K562 (cell line): ENCODE results near the gene TALDO1. TPM values are rescaled to one million over a fixed set of nuclear protein-coding genes. Genes with fewer than 3 reads are reported as not detected.
A peak's percentile ranks its signal among the peaks of the same experiment; 100 is the strongest.

Source experiments
- ATAC-seq: fragments of 200-7000 bp; cut with Tn5 transposase; 3 replicates; pipeline ENCODE4 v1.9.1; 2020; ENCODE audit warnings: moderate library complexity
- BruUV-seq: library from RNA; stranded (reverse); fragments of 400-500 nt; replicated peaks from 2 replicates; lab custom pipeline; 2021; lab: Mats Ljungman, UMichigan
- CTCF ChIA-PET: fragments of 300-600 bp; formaldehyde crosslinking; extraction: SDS; loops from one replicate; lab custom pipeline; 2021; ENCODE audit warnings: low intra/inter-chr PET ratio; lab: Yijun Ruan, JAX
- POLR2A ChIA-PET: fragments of 300-600, 350-650 bp; sonication (Branson Sonifier 250); formaldehyde crosslinking; extraction: SDS; loops from one replicate; lab custom pipeline; 2021; ENCODE audit warnings: antibody characterized with exemption, inconsistent platforms; lab: Yijun Ruan, JAX
- DNase-seq, 4 experiments: peaks; one replicate each; pipeline versions ENCODE4 v3.0.0 to v3.0.0-alpha.2; 2011 to 2018; ENCODE audit warnings: low spot score in 3 of 4, mixed read lengths in 3 of 4; ENCODE audit errors: extremely low read depth in 1 of 4
- FAIRE-seq: peaks from 2 replicates; lab custom pipeline; 2011; peaks lifted over from hg19 to GRCh38; lab: Jason Lieb, UNC
- H2AFZ ChIP-seq: 2 replicates; pipeline ENCODE4 v1.6.0; 2011; ENCODE audit warnings: low read depth, low read length, control low read depth, inconsistent platforms
- H3K27ac ChIP-seq: fragments of 200-600 bp; 3 replicates; pipeline ENCODE4 v1.8.0; 2011; ENCODE audit warnings: low read depth, mild to moderate bottlenecking, control low read depth, inconsistent platforms, low read length, moderate library complexity, mixed read lengths; ENCODE audit errors: extremely low read depth
- H3K27me3 ChIP-seq, 2 experiments: fragments of 300-600 bp in 1 of 2; 2 replicates in 1 of 2; 3 replicates in 1 of 2; pipeline versions ENCODE4 v1.6.0 to v1.8.0; 2011; ENCODE audit warnings: inconsistent platforms in 2 of 2, low read length in 2 of 2, mild to moderate bottlenecking in 1 of 2, mixed read lengths in 1 of 2, moderate library complexity in 1 of 2; ENCODE audit not compliant: control insufficient read depth in 2 of 2, insufficient read depth in 2 of 2
- H3K36me3 ChIP-seq: fragments of 300-600 bp; 3 replicates; pipeline ENCODE4 v1.8.0; 2011; ENCODE audit warnings: mild to moderate bottlenecking, low read length, inconsistent platforms; ENCODE audit not compliant: control insufficient read depth, insufficient read depth
- H3K4me1 ChIP-seq, 2 experiments: fragments of 200-600 bp in 1 of 2; replicated peaks in 1 of 2; 2 replicates in 1 of 2; 3 replicates in 1 of 2; pipeline versions ENCODE4 v1.5.1 to v1.8.0; 2011; ENCODE audit warnings: inconsistent platforms in 2 of 2, low read length in 2 of 2, mild to moderate bottlenecking in 1 of 2, mixed read lengths in 1 of 2, moderate library complexity in 1 of 2; ENCODE audit not compliant: control insufficient read depth in 2 of 2, insufficient read depth in 2 of 2
- H3K4me2 ChIP-seq: 2 replicates; pipeline ENCODE4 v1.6.1; 2011; ENCODE audit warnings: low read length, control low read depth, inconsistent platforms, mixed read lengths; ENCODE audit not compliant: insufficient read depth
- H3K4me3 ChIP-seq: fragments of 200-600 bp; sonication (generic), shearing (Covaris generic); 2 replicates; pipeline ENCODE4 v1.5.1; 2016; ENCODE audit warnings: control low read depth, inconsistent platforms
- H3K79me2 ChIP-seq: fragments of 200-600 bp; 3 replicates; pipeline ENCODE4 v1.8.0; 2011; ENCODE audit warnings: low read length, inconsistent platforms; ENCODE audit not compliant: control insufficient read depth, insufficient read depth
- H3K9ac ChIP-seq, 2 experiments: 2 replicates each; pipeline versions ENCODE4 v1.6.0 to v1.6.1; 2011; ENCODE audit warnings: low read depth in 2 of 2, low read length in 2 of 2, control low read depth in 1 of 2, inconsistent platforms in 1 of 2, mild to moderate bottlenecking in 1 of 2, mixed read lengths in 1 of 2; ENCODE audit not compliant: insufficient read depth in 1 of 2
- H3K9me1 ChIP-seq: one replicate; pipeline ENCODE4 v1.6.0; 2011; ENCODE audit warnings: inconsistent platforms, mild to moderate bottlenecking, low read length, moderate library complexity; ENCODE audit not compliant: control insufficient read depth, insufficient read depth
- H3K9me3 ChIP-seq: replicated peaks from 2 replicates; pipeline ENCODE4 v1.5.1; 2011; ENCODE audit warnings: low read depth, low read length, inconsistent platforms; ENCODE audit not compliant: control insufficient read depth, insufficient read depth
- H4K20me1 ChIP-seq: replicated peaks from 2 replicates; pipeline ENCODE4 v1.6.1; 2011; ENCODE audit warnings: low read length, inconsistent platforms, mixed read lengths; ENCODE audit not compliant: control insufficient read depth, insufficient read depth
- BRD9 ChIP-seq: fragments of 450-650 bp; IDR thresholded peaks from 2 replicates; pipeline ENCODE4 v1.6.1; 2018; ENCODE audit warnings: low read depth; ENCODE audit not compliant: partially characterized antibody
- CTBP1 ChIP-seq: fragments of 450-650 bp; IDR thresholded peaks from 2 replicates; pipeline ENCODE4 v1.6.1; 2016; ENCODE audit warnings: borderline replicate concordance
- KDM4B ChIP-seq, 2 experiments: fragments of 450-650 bp in 1 of 2; sonication (generic) in 1 of 2; IDR thresholded peaks; 2 replicates each; pipeline ENCODE4 v1.6.1; 2016 to 2017; ENCODE audit warnings: borderline replicate concordance in 2 of 2, antibody characterized with exemption in 1 of 2, low read depth in 1 of 2, mild to moderate bottlenecking in 1 of 2
- SMAD4 ChIP-seq: fragments of 250-450 bp; sonication (Bioruptor Pico); conservative IDR thresholded peaks from 2 replicates; pipeline ENCODE4 v1.8.0; 2021; ENCODE audit warnings: inconsistent platforms, mild to moderate bottlenecking, moderate library complexity
- SRSF3 ChIP-seq: fragments of 200-400 bp; formaldehyde crosslinking; IDR thresholded peaks from 2 replicates; pipeline ENCODE4 v1.6.1; 2016; ENCODE audit warnings: mild to moderate bottlenecking, low read length, moderate library complexity; ENCODE audit not compliant: insufficient read depth
- TOE1 ChIP-seq, 2 experiments: fragments of 450-650 bp in 1 of 2; sonication (generic) in 1 of 2; formaldehyde crosslinking in 1 of 2; IDR thresholded peaks; 2 replicates each; pipeline versions ENCODE4 v1.7.1 to v1.8.0; 2016 to 2022; ENCODE audit warnings: borderline replicate concordance in 2 of 2, mild to moderate bottlenecking in 2 of 2, antibody characterized with exemption in 1 of 2, inconsistent platforms in 1 of 2, low read depth in 1 of 2, missing genetic modification reagents in 1 of 2, moderate library complexity in 1 of 2
- ZNF253 ChIP-seq: fragments of 250-450 bp; sonication (Bioruptor Pico); conservative IDR thresholded peaks from 2 replicates; pipeline ENCODE4 v1.6.1; 2021; ENCODE audit warnings: mild to moderate bottlenecking
- WGBS: fragments of 100-300 bp; shearing (Covaris generic); methylation state at CpG from one replicate; pipeline ENCODE4 v1.1.6; 2016; ENCODE audit warnings: low coverage, mixed read lengths; ENCODE audit not compliant: insufficient coverage; ENCODE audit errors: missing lambda C conversion rate; 5-methylcytosine and 5-hydroxymethylcytosine counted together
- in situ Hi-C: fragments of 300-500 bp; cut with MboI; formaldehyde crosslinking; loops from 4 replicates; pipeline ENCODE4 v1.15.0; 2018; ENCODE audit warnings: inconsistent platforms, mixed read lengths
- intact Hi-C: fragments of 100-400 bp; cut with micrococcal nuclease; formaldehyde crosslinking; loops from 2 replicates; pipeline ENCODE4 v1.14.2; 2022
- polyA plus RNA-seq, 8 experiments: library from polyadenylated mRNA; depleted of rRNA in 4 of 8; stranded (reverse) in 5 of 8; unstranded in 3 of 8; fragments of >200 nt; fragmentation: Nextera tagmentation in 2 of 8; fragmentation: Illumina TruSeq in 1 of 8; extraction: Ambion mirVana in 2 of 8; extraction: Trizol in 1 of 8; gene quantifications; 2 replicates each; pipeline versions ENCODE4 v1.2.1 to v1.2.3, GENCODE V29; 2011 to 2014; ENCODE audit warnings: inconsistent platforms in 1 of 8, missing spikeins in 1 of 8
- total RNA-seq, 7 experiments: library from RNA; depleted of rRNA in 6 of 7; stranded (reverse); fragments of >200 nt in 6 of 7; fragmentation: Illumina TruSeq in 2 of 7; extraction: Trizol in 2 of 7; gene quantifications; 2 replicates each; pipeline versions ENCODE4 v1.2.1 to v1.2.3, GENCODE V29; 2011 to 2021; ENCODE audit warnings: low replicate concordance in 1 of 7
- TF ChIP-seq, protein P1 (sequence below): sonication (generic); formaldehyde crosslinking; IDR thresholded peaks from 2 replicates; pipeline ENCODE4 v1.8.1; 2022; ENCODE audit warnings: missing genetic modification reagents
- TF ChIP-seq, protein P2 (sequence below), 2 experiments: fragments of 450-650 bp in 1 of 2; sonication (generic) in 1 of 2; formaldehyde crosslinking in 1 of 2; IDR thresholded peaks; 2 replicates each; pipeline versions ENCODE4 v1.7.1 to v1.9.0; 2016 to 2022; ENCODE audit warnings: inconsistent platforms in 1 of 2, mild to moderate bottlenecking in 1 of 2, missing genetic modification reagents in 1 of 2

The TALDO1 gene
- total and polyA plus RNA-seq, 9 of the 15 experiments (the other 6 are each of a cell fraction or from before 2014, with no cell fraction given), result 260 to 541 (median 441) TPM

DNA sequence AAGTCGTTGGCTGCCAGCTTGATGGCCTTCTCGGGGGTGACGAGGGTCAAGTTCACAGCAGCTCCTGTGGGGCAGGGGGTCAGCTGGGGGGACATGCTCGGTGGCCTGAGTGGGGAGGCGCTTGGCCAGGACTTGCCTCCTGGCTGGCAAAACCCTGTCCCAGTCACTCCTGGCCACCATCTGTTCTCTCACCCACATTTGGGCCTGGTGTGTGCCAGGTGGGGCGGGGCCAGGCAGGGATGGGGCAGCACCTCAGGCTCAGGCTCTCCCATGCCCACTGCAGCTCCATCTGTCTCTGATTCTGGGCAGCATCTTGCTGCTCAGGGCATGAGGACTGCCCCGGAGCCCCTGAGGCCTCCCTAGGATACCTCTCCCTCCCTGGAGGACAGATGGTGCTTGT, 46.3 kb downstream of the TALDO1 start:
- Histone ChIP-seq H2AFZ (no peak overlapping the region), H3K4me2 (no peak overlapping the region), H3K9me1 (peaks cover 3% of the 10 kb centered on the region), H3K27ac (no peak overlapping the region), H3K4me3 (no peak overlapping the region), H3K36me3 (peaks cover 31% of the 10 kb centered on the region; the same call in 1 of the 3 replicates), H3K4me1 (peaks cover 7 to 89% of the 10 kb centered on the region in 2 experiments), H3K79me2 (peaks cover 26% of the 10 kb centered on the region), H3K9ac (peak overlapping the region in 1 of 2 experiments; percentile 95; a peak in 1 of 4 replicates), H4K20me1 (no peaks in the 10 kb centered on the region), H3K9me3 (no peaks in the 10 kb centered on the region), H3K27me3 (no peaks in the 10 kb centered on the region)
- no TSS peak for BruUV-seq
- intact Hi-C loops (loop anchor here (10.0 kb wide), 1 partner anchor 229 kb away; the partner anchor contains the start of genes LMNTD2 and RASSF7), in situ Hi-C loops (no loop called here)
- FAIRE-seq, result no peak
- WGBS, result 94% methylated on average over 7 of the region's 7 CpGs
- DNase-seq, result no peak
- TF ChIP-seq SMAD4 (CRISPR knock-in tag) (no peak), KDM4B (IDR thresholded peaks at IDR 0.05; ENCODE audit: borderline replicate concordance in 2 of 2, low read depth in 1 of 2) (no peak), ZNF253 (CRISPR knock-in tag) (no peak), TOE1 (IDR thresholded peaks at IDR 0.05; ENCODE audit: borderline replicate concordance) (no peak), TOE1 (CRISPR knock-in tag; IDR thresholded peaks at IDR 0.05; ENCODE audit: borderline replicate concordance, low read depth) (no peak), CTBP1 (no peak), SRSF3 (no peak), BRD9 (no peak)
- TF ChIP-seq, protein P1, sequence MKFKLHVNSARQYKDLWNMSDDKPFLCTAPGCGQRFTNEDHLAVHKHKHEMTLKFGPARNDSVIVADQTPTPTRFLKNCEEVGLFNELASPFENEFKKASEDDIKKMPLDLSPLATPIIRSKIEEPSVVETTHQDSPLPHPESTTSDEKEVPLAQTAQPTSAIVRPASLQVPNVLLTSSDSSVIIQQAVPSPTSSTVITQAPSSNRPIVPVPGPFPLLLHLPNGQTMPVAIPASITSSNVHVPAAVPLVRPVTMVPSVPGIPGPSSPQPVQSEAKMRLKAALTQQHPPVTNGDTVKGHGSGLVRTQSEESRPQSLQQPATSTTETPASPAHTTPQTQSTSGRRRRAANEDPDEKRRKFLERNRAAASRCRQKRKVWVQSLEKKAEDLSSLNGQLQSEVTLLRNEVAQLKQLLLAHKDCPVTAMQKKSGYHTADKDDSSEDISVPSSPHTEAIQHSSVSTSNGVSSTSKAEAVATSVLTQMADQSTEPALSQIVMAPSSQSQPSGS (CRISPR knock-in tag), result no peak
- TF ChIP-seq, protein P2, sequence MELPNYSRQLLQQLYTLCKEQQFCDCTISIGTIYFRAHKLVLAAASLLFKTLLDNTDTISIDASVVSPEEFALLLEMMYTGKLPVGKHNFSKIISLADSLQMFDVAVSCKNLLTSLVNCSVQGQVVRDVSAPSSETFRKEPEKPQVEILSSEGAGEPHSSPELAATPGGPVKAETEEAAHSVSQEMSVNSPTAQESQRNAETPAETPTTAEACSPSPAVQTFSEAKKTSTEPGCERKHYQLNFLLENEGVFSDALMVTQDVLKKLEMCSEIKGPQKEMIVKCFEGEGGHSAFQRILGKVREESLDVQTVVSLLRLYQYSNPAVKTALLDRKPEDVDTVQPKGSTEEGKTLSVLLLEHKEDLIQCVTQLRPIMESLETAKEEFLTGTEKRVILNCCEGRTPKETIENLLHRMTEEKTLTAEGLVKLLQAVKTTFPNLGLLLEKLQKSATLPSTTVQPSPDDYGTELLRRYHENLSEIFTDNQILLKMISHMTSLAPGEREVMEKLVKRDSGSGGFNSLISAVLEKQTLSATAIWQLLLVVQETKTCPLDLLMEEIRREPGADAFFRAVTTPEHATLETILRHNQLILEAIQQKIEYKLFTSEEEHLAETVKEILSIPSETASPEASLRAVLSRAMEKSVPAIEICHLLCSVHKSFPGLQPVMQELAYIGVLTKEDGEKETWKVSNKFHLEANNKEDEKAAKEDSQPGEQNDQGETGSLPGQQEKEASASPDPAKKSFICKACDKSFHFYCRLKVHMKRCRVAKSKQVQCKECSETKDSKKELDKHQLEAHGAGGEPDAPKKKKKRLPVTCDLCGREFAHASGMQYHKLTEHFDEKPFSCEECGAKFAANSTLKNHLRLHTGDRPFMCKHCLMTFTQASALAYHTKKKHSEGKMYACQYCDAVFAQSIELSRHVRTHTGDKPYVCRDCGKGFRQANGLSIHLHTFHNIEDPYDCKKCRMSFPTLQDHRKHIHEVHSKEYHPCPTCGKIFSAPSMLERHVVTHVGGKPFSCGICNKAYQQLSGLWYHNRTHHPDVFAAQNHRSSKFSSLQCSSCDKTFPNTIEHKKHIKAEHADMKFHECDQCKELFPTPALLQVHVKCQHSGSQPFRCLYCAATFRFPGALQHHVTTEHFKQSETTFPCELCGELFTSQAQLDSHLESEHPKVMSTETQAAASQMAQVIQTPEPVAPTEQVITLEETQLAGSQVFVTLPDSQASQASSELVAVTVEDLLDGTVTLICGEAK (IDR thresholded peaks at IDR 0.05), result no peak
- TF ChIP-seq, protein P2 (CRISPR knock-in tag; IDR thresholded peaks at IDR 0.05), result no peak
- ChIA-PET CTCF (no interaction called here), POLR2A (interaction anchor here (0.6 to 1.3 kb wide), 6 partner anchors 10 to 53 kb away, joined by 3 to 4 read pairs (median 3); partner anchors contain the start of genes PIDD1, RPLP2 and TALDO1)
- no peak for ATAC-seq
